Cerebellar cortex (tissue), 1 donor: ENCODE results near the gene PLGRKT.
"Not testable (repeated sequence)": the region's sequence is repeated elsewhere in the genome, so short reads cannot be mapped to it uniquely, and the experiment has no call there.

Source experiments
- DNase-seq: peaks from one replicate; pipeline ENCODE4 v3.0.0-alpha.2; 2015; ENCODE audit warnings: low spot score

PLGRKT gene

DNA sequence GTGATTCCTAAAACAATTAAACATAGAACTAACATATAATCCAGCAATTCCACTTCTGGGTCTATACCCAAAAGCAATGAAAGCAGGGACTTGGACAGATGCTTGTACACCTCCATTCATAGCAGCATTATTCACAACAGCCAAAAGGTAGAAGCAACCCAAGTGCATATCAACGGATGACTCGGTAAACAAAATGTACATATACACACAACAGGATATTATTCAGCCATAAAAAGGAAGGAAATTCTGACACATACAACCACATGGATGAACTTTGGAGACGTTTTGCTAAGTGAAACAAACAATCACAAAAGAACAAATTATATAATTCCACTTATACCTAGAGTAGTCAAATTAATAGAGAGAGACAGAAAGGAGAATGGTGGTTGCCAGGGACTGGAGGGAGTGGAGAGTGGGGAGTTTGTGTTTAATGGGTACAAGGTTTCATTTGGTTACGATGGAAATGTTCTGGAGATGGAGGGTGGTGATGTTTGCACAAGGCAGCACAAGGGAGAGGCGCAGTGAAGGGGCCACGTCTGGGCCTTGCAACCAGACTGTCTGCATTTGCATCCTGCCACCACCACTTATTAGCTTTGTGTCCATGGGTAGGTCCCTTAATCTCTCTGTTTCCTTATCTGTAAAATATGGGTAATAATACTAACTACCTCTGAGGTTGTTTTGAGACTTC is 61.8 kb downstream of the PLGRKT start:
- DNase-seq = no peak

DNA sequence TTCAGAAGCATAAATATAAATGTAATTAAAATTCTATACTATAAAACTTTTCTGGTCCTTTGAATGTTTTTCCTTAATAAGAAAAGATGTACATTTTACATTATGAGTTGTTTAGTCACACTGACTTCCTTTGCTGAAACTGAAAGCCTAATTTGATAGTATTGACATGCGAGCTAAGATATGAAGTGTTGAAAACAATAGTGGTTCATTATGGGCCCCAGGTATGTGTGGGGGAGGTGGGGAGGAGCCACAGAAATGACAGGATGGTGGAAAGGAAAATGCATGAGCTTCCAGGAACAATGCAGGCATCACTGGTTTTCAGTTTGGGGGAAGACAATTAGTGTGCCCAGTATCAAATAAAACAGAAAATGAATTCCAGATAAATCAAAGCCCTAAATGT is 62.6 kb downstream of the PLGRKT start:
- no peak for DNase-seq

DNA sequence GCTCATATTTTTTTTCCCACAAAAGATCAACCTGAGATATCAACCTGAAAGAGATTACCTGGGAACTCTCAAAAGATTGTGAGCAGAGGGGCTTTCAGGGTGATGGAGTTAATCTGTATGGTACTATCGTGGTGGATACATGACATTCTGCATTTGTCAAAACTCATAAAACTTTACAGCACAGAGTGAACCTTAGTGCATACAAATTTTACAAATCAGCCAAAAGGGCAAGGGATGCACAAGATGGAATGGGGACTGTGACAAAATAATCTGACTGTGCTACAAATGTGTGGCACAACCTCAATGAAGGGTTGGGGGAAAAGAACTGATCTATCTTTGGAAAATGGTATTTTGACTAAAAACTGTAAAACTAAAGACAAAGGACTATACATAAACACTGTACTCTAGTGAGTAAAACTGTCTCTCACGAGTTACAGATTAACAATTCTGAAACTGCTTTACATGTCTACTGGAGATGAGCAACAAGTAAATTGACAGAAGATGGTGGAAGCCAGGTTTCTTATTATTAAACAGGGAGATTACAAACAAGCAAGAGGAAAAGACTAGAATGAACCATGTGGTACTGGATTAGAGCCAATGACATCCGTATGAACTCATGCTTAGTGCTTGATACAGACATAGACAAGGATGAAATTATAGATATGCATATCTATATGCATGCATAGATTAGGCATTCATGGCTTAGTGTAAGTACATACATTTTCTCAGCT is 73.3 kb downstream of the PLGRKT start:
- DNase-seq = no peak

DNA sequence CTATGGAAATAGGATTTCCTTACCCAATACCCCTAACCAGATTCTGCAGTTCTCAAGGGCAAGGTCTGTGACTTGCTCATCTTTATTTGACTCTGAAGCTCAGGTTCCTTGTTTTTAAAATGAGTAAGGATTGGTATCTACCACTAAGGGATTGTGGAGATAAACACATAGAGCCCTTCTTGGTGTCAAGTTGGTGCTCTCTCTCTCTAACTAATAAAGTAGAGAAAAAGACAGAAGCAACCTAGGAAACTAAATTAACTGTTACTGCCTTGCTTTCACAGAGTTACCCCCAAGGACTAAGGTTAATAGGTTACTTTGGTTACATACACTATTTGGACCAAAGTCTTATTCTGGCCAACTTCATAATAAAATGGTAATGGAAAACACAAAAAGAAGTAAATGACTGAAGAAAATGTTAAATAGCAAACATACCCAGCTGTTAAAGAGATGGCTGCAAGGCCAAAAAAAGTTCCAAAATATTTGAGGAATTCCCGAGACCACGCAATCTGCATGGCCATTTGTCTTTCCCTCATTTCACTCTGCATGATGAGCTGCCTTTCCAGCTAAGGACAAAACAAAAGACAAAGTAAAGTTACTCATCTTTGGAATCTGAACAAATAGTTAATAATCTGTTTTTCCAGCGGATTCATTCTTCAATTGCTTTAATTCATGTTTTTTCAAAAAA is 76.3 kb downstream of the PLGRKT start:
- DNase-seq = no peak

DNA sequence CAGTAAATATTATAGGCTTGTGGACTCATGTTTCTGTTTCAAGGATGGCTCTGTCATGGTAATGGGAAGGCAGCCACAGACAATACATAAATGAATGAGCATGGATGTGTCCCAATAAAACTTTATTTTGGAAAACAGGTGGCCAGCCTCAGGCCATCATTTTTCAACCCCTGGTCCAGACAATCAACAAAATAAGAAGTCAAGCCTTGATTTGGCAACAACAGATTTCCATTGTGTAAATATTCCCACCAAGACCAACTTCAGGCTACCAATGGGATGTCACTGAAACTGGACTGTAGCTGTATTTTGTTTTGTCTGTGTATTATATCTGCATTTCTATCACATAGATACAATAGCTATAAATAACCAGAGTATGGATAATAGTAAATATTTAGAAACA is 77.4 kb downstream of the PLGRKT start:
- DNase-seq = no peak

DNA sequence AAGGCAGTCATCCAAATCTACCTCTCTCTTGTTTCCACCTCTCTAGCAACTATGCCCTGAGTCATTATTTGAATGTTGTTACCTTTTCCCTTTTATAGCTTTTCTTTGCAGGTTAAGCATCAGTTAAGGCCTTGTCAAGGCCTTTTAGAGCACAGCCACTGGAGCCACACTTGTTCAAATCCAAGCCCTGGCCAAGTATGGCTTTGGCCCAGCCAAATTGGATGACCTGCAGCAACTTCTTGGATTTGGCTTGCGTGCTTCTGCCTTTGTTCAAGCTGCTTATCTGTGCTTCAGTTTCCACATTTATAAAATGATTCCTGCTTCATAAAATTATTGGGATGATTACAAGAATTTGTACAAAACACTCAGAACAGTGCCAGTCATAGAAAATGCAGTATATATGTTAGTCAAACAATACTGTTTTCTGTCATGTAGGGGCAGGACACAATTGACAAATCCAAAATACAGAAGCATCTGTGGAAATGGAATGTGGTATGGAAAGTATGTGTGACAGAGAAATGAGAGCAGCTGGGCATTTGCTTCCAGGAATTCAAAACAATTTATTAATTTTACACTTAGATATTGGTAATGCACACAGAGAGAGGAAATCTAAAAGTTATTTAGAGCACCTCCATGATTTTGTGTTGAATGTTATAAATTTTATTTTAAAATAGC is 80.2 kb downstream of the PLGRKT start:
- DNase-seq = no peak

DNA sequence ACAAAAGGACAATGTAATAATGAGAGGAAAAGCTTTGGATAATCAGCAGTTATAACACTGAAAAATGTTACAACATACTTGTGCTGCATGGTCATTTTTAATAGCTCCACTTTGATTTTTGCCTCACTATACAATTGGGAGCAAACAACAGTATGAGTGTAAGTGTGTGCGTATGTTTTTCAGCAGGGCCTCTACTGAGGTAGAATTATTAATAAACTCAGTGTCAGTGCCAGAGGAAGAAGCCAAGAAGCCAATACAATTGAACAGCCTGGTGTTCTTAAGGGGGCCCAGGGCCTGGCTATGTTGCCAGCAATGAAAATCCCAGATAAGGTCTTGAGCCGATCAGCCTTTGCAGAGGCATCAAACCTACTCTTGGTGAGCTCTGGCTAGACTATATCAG is 81.9 kb downstream of the PLGRKT start:
- DNase-seq = peak; percentile 12

DNA sequence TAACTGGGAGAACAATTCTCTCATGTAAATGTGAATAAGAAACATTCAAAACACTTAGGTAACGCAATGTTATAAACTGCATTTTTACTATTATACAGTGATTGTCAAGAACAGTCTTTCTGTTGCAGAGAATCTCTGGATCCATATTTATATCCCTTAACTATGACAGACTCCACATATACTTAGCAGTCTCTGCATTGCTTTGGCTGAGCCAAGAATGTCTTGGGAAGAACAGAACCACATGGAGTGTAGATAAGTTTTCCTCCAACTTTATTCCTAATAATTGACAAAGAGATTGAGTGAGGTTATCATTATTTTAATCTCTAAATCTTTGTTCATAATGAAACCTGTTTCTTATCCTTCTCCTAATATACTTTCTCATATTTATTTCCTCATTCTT is 82.5 kb downstream of the PLGRKT start:
- no peak for DNase-seq

DNA sequence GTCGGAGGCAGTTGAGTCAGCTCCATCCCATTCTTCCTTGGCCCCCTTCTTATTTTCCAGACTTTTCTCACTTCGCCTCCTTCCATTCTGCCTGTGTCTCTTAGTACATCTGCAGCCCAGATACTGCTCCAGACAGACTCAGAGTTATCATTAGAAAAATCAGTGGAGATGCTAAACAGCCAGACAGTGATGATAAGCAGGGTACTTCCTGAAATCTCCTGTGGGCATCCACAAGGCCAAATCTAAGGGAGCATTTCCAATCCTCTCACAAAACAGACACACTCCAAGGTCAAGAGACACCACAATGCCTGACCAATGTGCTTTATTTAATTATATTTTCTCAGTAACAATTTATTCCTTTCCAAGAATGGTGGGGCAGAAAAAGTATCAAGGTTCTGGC is 83.5 kb downstream of the PLGRKT start:
- DNase-seq = no peak

DNA sequence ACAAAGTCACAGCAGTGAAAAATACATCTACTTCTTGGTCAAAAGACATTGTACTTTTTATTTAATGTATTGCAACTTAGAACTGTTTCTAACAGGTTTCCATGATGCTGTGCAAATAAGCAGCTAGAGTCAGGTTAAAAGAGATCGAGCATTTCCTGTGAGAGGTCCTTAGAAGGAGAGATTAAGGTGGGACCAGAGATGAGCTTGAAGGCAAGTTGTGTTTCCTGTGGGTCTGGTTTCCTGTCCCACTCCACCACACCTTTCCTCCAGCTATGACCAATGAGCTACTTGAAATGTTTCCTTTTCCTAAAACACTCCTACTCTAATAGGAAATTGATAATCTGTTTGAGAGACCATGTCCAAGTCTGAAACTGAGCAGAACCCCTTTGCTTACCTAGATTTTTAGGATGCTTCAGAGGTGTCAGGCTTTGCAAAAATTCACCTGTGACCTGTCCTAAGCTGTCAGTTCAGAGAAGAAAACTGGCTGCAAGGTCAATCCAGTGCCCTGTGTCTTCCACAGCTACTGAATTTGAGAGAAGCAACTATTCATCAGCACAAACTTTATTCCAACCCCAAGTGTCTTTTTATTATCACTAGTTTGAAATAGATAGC is 85.0 kb downstream of the PLGRKT start:
- no peak for DNase-seq

DNA sequence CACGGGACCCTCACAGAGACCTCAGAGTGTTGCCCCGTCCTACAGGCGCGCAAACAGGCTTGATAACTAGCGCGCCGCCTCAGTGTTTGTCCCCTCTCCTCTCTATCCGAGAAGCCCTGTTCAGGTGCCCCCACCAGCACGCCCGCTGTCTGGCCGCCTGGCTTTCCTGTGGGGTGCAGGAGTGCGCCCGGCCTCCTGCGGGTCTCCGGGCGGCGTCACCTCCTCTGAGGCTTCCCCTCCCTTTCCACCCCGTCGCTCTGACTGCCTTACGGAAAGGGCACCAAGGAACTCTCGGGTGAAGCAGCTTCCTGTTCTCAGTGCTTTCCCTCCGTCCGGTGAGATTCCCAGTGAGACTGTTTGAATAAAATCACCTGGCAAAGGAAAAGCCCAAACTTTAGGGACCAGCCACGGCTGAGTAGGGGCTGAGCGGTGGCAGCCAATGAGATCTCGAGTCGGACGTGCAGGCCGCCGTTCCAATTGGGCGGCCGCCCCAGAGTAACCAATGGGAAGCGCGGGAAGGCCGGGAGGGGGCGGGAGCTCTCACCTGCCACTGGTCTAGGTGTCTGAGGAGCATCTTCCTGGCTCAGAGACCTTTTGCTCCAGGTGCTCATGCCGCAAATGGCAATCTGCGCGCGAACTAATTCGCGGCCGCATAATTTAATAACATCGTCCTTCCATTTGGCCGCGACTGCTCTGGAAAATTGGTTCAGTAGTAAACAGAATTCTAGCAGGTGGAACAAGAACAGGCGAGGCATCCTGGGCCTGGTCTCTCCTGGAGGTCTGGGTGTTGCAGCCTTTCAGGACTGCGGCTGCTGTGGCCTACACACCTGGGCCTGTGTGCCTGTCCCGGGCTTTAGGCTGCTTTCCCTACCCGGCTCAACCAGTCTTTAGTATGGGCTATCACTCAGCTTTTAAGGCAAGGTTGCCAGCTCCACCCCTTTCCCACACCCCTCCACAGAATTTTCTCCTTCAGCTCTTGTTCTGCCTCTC is 98.4 kb downstream of the PLGRKT start, which contains the start of gene RLN1:
TSS of gene RLN1 (minus strand) at position 885 of the 990 bp plus-strand sequence. CDS start at position 755, 130 bp downstream.
- peak; percentile 24 for DNase-seq

DNA sequence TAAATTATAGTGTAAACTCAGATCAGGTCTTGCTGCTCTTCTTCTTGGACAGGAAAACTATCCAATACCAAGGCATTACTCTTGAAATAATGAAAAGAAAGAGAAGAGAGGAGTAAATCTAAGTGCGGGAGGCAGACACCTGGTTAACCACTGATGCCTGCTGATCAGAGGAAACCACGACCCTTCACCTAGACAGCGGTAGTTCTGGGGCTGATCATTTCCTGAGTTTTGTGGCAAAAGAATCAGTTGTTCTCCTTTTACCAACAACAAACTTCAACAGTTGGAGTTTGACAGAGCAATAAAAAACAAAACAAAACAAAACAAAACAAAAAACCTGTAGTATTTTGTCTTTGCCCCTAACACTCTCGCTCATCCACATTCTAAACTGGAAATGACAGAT is 101.0 kb downstream of the PLGRKT start:
- no peak for DNase-seq

DNA sequence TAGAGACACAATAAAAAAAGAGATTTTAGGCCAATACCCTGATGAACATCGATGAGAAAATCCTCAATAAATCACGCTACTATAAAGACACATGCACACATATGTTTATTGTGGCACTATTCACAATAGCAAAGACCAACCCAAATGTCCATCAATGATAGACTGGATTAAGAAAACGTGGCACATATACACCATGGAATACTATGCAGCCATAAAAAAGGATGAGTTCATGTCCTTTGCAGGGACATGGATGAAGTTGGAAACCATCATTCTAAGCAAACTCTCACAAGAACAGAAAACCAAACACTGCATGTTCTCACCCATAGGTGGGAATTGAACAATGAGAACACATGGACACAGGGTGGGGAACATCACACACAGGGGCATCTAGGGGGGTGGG is 106.4 kb downstream of the PLGRKT start:
- DNase-seq = not testable (repeated sequence)

DNA sequence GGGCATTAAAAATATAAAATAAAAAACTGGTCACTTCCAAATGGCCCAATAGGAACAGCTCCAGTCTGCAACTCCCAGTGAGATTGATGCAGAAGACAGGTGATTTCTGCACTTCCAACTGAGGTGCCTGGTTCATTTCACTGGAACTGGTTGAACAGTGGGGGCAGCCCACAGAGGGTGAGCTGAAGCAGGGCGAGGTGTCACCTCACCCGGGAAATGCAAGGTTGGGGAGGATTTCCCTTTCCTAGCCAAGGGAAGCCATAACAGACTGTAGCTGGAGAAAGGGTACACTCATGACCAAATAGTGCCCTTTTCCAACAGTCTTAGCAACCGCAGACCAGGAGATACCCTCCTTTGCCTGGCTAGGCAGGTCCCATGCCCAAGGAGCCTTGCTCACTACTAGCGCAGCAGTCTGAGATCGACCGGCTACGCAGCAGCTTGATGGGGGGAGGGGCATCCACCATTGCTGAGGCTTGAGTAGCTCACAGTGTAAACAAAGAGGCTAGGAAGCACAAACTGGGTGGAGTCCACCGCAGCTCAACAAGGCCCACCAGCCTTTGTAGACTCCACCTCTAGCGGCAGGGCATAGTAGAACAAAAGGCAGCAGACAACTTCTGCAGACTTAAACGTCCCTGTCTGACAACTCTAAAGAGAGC is 110.7 kb downstream of the PLGRKT start:
- DNase-seq = no peak

DNA sequence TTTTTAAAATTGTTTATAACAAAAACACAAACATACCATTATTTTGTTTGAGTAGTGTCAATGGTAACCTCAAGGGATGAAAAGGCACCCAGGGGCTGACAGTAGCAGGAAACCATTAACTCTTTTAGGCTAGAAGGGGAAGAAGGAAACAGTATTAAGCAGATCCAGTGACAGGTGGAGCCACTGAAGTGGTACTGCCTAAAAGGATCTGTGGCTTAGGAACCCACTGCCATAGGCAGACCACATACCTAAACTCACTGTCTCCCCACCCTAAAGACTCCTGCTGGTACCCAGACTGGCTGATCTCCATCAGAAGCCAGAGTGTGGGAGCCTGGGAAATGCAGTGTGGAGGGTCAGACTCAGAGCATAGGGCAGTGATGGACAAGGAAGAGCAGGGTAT is 111.5 kb downstream of the PLGRKT start:
- DNase-seq = no peak

DNA sequence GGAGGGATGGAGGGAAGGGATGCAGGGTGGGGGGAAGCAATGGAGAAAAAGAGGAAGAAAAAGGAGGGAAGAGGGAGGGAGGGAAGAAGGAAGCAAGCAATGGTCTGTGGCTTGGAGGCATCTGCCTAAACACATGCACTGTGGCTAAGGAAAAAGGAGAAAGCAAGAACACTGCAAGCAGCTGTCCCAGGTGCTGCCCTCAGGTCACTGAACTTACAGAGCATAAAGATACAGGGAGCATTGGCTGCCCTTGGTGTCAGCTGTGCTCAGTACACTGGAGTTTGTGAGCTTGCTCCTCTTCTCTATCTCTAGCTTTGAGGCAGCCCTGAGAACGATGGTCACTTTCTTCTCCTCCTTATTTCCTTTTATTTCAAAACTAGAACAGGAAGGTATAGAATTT is 116.1 kb downstream of the PLGRKT start:
- DNase-seq = not testable (repeated sequence)

DNA sequence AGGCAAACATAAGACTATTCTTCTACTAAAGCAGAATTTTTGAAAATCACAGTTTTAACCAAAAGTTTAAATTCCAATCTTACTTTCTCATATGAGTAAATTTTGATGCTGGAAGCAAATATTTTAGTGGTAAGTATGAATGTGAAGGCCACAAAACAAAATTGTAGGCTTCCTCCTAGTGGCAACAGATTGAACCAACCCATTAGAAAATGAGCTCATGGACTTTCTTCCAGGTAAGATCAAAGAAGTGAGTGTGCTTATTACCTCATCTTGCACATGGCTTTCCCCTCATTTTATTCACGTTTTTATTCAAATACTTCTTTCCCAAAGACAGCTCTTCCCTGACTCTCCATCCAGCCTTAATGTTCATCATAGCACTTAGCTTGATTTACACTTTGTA is 116.7 kb downstream of the PLGRKT start:
- DNase-seq = no peak

DNA sequence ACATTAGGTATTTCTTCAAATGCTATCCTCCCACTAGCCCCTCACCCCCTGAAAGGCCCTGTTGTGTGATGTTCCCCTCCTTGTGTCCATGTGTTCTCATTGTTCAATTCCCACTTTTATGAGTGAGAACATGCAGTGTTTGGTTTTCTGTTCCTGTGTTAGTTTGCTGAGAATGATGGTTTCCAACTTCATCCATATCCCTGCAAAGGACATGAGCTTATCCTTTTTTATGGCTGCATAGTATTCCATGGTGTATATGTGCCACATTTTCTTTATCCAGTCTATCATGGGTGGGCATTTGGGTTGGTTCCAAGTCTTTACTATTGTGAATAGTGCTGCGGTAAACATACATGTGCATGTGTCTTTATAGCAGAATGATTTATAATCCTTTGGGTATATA is 121.3 kb downstream of the PLGRKT start:
- not testable (repeated sequence) for DNase-seq

DNA sequence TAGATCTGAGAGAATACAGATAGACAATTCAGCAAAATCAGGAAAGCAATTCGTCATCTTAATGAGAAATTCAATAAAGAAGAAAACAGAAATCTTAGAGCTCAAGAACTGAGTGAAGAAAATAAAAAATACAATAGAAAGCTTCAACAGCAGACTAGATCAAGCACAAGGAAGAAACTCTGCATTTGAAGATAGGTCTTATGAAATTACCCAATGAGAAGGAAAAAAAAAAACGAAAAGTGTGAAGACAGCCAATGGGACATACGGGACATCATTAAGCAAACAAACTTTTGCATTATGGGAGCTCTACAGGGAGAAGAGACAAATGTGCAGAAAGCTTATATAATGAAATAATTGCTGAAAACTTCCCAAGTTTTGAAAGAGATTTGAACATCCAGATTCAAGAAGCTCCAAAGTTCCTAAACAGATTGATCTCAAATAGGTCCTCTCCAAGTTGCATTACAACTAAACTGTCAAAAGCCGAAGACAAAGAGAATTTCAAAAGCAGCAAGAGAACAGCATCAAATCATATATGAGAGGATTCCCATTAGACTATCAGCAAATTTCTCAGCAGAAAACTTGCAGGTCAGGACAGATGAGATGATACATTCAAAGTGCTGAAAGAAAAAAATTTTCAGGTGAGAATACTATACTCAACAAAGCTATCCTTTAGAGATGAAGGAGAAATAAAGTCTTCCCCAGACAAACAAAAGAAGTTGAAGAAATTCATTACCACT is 122.4 kb downstream of the PLGRKT start:
- DNase-seq = no peak

DNA sequence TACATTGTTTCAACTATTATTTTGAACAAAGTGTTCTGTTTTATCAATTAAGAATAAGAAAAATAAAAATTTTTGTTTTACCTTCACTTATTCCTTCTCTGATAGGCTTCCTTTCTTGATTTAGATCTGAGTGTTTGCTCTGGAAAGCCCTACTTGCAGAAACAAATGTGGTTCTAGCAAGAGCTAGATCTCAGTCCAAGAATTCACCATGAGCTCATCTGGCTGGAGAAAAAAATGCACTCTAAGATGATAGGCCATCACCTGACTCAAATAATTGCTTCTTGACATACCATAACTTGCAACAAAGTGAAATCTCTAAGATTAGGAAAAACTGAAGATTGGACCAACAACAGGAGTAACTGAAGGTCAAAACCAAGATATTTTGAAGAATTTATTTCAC is 126.9 kb downstream of the PLGRKT start:
- DNase-seq = no peak
